HEK293 (cell line): ENCODE results near the gene NRF1.

Source experiments
- ZNF157 ChIP-seq: fragments of 450-650 bp; formaldehyde crosslinking; IDR thresholded peaks from 2 replicates; pipeline ENCODE4 v1.5.1; 2016; ENCODE audit warnings: missing biosample characterization, missing genetic modification characterization
- ZNF23 ChIP-seq: fragments of 450-650 bp; formaldehyde crosslinking; IDR thresholded peaks from 2 replicates; pipeline ENCODE4 v1.5.1; 2016; ENCODE audit warnings: missing biosample characterization, missing genetic modification characterization, borderline replicate concordance
- ZNF423 ChIP-seq: fragments of 450-650 bp; formaldehyde crosslinking; IDR thresholded peaks from 2 replicates; pipeline ENCODE4 v1.5.1; 2016; ENCODE audit warnings: missing biosample characterization, missing genetic modification characterization
- ZNF654 ChIP-seq: fragments of 450-650 bp; formaldehyde crosslinking; IDR thresholded peaks from 2 replicates; pipeline ENCODE4 v1.5.1; 2016; ENCODE audit warnings: low read depth, missing biosample characterization, missing genetic modification characterization
- TF ChIP-seq, protein P1 (sequence below): fragments of 450-650 bp; IDR thresholded peaks from 2 replicates; pipeline ENCODE4 v1.5.1; 2018; ENCODE audit warnings: missing biosample characterization, mild to moderate bottlenecking, missing genetic modification characterization
- TF ChIP-seq, protein P2 (sequence below): fragments of 450-650 bp; formaldehyde crosslinking; IDR thresholded peaks from 2 replicates; pipeline ENCODE4 v1.5.1; 2016; ENCODE audit warnings: missing biosample characterization, missing genetic modification characterization
- TF ChIP-seq, protein P3 (sequence below): fragments of 450-650 bp; formaldehyde crosslinking; IDR thresholded peaks from 2 replicates; pipeline ENCODE4 v1.5.1; 2016; ENCODE audit warnings: missing biosample characterization, missing genetic modification characterization, borderline replicate concordance
- TF ChIP-seq, protein P4 (sequence below): fragments of 450-650 bp; formaldehyde crosslinking; IDR thresholded peaks from 2 replicates; pipeline ENCODE4 v1.5.1; 2016; ENCODE audit warnings: missing biosample characterization, missing genetic modification characterization, low read depth
- TF ChIP-seq, protein P5 (sequence below): IDR thresholded peaks from 2 replicates; pipeline ENCODE4 v1.6.1; 2011; ENCODE audit warnings: mild to moderate bottlenecking, low read depth, low read length, borderline replicate concordance
- TF ChIP-seq, protein P6 (sequence below): fragments of 450-650 bp; formaldehyde crosslinking; IDR thresholded peaks from 2 replicates; pipeline ENCODE4 v1.5.1; 2016; ENCODE audit warnings: missing biosample characterization, missing genetic modification characterization
- TF ChIP-seq, protein P7 (sequence below): fragments of 450-650 bp; formaldehyde crosslinking; IDR thresholded peaks from 2 replicates; pipeline ENCODE4 v1.5.1; 2016; ENCODE audit warnings: missing biosample characterization, missing genetic modification characterization
- TF ChIP-seq, protein P8 (sequence below): fragments of 450-650 bp; formaldehyde crosslinking; conservative IDR thresholded peaks from 2 replicates; pipeline ENCODE4 v1.5.1; 2016; ENCODE audit warnings: low read depth, missing biosample characterization, missing genetic modification characterization
- TF ChIP-seq, protein P9 (sequence below): fragments of 450-650 bp; formaldehyde crosslinking; IDR thresholded peaks from 2 replicates; pipeline ENCODE4 v1.5.0; 2017; ENCODE audit warnings: missing biosample characterization, missing genetic modification characterization, borderline replicate concordance

NRF1 gene

DNA sequence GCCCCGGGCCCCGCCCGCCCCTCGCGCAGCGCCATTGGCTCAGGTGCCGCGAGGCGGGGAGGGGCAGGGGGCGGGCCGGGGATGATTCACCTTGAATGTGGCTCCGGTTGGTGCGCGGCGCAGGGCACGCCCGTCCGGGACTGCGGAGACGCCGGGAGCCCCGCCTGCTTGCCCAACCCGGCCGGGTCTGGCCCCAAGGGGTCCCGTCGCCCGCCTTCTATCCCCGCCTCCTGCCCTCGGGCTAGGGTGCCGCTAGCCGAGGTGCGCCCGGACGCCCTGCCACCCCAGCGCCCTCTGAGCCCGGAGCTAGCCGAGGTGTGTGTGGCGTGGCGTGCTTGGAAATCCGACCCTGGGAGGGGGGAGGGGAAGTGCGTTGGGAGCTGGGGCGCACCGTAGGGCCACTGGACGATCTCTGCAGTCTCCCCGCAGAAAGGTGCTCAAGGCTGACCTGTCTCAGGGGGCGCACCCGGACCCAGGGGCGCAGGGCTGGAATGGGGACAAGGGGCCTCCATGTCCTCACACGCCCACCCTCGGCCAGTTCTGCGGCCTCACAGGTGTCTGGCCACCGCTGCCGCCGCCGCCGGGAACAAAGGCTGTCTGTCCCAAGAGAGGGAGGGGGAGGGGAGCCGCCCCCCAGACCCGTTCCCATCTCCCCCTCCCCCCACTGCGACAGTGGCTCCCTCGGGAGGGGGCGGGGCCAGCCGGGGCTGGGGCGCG is 168.9 kb downstream of the NRF1 start (continued):
- TF ChIP-seq, protein P1, sequence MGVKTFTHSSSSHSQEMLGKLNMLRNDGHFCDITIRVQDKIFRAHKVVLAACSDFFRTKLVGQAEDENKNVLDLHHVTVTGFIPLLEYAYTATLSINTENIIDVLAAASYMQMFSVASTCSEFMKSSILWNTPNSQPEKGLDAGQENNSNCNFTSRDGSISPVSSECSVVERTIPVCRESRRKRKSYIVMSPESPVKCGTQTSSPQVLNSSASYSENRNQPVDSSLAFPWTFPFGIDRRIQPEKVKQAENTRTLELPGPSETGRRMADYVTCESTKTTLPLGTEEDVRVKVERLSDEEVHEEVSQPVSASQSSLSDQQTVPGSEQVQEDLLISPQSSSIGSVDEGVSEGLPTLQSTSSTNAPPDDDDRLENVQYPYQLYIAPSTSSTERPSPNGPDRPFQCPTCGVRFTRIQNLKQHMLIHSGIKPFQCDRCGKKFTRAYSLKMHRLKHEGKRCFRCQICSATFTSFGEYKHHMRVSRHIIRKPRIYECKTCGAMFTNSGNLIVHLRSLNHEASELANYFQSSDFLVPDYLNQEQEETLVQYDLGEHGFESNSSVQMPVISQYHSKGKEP (tag by site-specific recombination), result no peak
- TF ChIP-seq, protein P2, sequence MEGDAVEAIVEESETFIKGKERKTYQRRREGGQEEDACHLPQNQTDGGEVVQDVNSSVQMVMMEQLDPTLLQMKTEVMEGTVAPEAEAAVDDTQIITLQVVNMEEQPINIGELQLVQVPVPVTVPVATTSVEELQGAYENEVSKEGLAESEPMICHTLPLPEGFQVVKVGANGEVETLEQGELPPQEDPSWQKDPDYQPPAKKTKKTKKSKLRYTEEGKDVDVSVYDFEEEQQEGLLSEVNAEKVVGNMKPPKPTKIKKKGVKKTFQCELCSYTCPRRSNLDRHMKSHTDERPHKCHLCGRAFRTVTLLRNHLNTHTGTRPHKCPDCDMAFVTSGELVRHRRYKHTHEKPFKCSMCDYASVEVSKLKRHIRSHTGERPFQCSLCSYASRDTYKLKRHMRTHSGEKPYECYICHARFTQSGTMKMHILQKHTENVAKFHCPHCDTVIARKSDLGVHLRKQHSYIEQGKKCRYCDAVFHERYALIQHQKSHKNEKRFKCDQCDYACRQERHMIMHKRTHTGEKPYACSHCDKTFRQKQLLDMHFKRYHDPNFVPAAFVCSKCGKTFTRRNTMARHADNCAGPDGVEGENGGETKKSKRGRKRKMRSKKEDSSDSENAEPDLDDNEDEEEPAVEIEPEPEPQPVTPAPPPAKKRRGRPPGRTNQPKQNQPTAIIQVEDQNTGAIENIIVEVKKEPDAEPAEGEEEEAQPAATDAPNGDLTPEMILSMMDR (tag by site-specific recombination), result peak; percentile 35; the same call in 1 of the 2 replicates
- TF ChIP-seq, protein P3, sequence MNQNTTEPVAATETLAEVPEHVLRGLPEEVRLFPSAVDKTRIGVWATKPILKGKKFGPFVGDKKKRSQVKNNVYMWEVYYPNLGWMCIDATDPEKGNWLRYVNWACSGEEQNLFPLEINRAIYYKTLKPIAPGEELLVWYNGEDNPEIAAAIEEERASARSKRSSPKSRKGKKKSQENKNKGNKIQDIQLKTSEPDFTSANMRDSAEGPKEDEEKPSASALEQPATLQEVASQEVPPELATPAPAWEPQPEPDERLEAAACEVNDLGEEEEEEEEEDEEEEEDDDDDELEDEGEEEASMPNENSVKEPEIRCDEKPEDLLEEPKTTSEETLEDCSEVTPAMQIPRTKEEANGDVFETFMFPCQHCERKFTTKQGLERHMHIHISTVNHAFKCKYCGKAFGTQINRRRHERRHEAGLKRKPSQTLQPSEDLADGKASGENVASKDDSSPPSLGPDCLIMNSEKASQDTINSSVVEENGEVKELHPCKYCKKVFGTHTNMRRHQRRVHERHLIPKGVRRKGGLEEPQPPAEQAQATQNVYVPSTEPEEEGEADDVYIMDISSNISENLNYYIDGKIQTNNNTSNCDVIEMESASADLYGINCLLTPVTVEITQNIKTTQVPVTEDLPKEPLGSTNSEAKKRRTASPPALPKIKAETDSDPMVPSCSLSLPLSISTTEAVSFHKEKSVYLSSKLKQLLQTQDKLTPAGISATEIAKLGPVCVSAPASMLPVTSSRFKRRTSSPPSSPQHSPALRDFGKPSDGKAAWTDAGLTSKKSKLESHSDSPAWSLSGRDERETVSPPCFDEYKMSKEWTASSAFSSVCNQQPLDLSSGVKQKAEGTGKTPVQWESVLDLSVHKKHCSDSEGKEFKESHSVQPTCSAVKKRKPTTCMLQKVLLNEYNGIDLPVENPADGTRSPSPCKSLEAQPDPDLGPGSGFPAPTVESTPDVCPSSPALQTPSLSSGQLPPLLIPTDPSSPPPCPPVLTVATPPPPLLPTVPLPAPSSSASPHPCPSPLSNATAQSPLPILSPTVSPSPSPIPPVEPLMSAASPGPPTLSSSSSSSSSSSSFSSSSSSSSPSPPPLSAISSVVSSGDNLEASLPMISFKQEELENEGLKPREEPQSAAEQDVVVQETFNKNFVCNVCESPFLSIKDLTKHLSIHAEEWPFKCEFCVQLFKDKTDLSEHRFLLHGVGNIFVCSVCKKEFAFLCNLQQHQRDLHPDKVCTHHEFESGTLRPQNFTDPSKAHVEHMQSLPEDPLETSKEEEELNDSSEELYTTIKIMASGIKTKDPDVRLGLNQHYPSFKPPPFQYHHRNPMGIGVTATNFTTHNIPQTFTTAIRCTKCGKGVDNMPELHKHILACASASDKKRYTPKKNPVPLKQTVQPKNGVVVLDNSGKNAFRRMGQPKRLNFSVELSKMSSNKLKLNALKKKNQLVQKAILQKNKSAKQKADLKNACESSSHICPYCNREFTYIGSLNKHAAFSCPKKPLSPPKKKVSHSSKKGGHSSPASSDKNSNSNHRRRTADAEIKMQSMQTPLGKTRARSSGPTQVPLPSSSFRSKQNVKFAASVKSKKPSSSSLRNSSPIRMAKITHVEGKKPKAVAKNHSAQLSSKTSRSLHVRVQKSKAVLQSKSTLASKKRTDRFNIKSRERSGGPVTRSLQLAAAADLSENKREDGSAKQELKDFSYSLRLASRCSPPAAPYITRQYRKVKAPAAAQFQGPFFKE (tag by site-specific recombination), result no peak
- TF ChIP-seq, protein P4, sequence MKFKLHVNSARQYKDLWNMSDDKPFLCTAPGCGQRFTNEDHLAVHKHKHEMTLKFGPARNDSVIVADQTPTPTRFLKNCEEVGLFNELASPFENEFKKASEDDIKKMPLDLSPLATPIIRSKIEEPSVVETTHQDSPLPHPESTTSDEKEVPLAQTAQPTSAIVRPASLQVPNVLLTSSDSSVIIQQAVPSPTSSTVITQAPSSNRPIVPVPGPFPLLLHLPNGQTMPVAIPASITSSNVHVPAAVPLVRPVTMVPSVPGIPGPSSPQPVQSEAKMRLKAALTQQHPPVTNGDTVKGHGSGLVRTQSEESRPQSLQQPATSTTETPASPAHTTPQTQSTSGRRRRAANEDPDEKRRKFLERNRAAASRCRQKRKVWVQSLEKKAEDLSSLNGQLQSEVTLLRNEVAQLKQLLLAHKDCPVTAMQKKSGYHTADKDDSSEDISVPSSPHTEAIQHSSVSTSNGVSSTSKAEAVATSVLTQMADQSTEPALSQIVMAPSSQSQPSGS (tag by site-specific recombination), result no peak
- TF ChIP-seq, protein P5, sequence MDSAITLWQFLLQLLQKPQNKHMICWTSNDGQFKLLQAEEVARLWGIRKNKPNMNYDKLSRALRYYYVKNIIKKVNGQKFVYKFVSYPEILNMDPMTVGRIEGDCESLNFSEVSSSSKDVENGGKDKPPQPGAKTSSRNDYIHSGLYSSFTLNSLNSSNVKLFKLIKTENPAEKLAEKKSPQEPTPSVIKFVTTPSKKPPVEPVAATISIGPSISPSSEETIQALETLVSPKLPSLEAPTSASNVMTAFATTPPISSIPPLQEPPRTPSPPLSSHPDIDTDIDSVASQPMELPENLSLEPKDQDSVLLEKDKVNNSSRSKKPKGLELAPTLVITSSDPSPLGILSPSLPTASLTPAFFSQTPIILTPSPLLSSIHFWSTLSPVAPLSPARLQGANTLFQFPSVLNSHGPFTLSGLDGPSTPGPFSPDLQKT, result no peak
- peak; percentile 98 for TF ChIP-seq ZNF423 (tag by site-specific recombination)
- no peak for TF ChIP-seq ZNF654 (tag by site-specific recombination)
- TF ChIP-seq, protein P6, sequence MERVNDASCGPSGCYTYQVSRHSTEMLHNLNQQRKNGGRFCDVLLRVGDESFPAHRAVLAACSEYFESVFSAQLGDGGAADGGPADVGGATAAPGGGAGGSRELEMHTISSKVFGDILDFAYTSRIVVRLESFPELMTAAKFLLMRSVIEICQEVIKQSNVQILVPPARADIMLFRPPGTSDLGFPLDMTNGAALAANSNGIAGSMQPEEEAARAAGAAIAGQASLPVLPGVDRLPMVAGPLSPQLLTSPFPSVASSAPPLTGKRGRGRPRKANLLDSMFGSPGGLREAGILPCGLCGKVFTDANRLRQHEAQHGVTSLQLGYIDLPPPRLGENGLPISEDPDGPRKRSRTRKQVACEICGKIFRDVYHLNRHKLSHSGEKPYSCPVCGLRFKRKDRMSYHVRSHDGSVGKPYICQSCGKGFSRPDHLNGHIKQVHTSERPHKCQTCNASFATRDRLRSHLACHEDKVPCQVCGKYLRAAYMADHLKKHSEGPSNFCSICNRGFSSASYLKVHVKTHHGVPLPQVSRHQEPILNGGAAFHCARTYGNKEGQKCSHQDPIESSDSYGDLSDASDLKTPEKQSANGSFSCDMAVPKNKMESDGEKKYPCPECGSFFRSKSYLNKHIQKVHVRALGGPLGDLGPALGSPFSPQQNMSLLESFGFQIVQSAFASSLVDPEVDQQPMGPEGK (tag by site-specific recombination), result peak; percentile 88
- TF ChIP-seq, protein P7, sequence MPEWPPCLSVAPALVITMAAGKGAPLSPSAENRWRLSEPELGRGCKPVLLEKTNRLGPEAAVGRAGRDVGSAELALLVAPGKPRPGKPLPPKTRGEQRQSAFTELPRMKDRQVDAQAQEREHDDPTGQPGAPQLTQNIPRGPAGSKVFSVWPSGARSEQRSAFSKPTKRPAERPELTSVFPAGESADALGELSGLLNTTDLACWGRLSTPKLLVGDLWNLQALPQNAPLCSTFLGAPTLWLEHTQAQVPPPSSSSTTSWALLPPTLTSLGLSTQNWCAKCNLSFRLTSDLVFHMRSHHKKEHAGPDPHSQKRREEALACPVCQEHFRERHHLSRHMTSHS (tag by site-specific recombination), result no peak
- TF ChIP-seq, protein P8, sequence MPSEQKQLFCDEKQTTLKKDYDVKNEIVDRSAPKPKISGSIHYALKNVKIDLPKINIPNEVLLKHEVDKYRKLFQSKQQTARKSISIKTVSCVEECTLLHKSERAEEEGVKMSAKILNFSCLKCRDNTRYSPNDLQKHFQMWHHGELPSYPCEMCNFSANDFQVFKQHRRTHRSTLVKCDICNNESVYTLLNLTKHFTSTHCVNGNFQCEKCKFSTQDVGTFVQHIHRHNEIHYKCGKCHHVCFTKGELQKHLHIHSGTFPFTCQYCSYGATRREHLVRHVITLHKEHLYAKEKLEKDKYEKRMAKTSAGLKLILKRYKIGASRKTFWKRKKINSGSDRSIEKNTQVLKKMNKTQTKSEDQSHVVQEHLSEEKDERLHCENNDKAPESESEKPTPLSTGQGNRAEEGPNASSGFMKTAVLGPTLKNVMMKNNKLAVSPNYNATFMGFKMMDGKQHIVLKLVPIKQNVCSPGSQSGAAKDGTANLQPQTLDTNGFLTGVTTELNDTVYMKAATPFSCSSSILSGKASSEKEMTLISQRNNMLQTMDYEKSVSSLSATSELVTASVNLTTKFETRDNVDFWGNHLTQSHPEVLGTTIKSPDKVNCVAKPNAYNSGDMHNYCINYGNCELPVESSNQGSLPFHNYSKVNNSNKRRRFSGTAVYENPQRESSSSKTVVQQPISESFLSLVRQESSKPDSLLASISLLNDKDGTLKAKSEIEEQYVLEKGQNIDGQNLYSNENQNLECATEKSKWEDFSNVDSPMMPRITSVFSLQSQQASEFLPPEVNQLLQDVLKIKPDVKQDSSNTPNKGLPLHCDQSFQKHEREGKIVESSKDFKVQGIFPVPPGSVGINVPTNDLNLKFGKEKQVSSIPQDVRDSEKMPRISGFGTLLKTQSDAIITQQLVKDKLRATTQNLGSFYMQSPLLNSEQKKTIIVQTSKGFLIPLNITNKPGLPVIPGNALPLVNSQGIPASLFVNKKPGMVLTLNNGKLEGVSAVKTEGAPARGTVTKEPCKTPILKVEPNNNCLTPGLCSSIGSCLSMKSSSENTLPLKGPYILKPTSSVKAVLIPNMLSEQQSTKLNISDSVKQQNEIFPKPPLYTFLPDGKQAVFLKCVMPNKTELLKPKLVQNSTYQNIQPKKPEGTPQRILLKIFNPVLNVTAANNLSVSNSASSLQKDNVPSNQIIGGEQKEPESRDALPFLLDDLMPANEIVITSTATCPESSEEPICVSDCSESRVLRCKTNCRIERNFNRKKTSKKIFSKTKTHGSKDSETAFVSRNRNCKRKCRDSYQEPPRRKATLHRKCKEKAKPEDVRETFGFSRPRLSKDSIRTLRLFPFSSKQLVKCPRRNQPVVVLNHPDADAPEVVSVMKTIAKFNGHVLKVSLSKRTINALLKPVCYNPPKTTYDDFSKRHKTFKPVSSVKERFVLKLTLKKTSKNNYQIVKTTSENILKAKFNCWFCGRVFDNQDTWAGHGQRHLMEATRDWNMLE (tag by site-specific recombination), result no peak
- TF ChIP-seq ZNF157, result no peak
- no peak for TF ChIP-seq ZNF23 (tag by site-specific recombination)
- TF ChIP-seq, protein P9, sequence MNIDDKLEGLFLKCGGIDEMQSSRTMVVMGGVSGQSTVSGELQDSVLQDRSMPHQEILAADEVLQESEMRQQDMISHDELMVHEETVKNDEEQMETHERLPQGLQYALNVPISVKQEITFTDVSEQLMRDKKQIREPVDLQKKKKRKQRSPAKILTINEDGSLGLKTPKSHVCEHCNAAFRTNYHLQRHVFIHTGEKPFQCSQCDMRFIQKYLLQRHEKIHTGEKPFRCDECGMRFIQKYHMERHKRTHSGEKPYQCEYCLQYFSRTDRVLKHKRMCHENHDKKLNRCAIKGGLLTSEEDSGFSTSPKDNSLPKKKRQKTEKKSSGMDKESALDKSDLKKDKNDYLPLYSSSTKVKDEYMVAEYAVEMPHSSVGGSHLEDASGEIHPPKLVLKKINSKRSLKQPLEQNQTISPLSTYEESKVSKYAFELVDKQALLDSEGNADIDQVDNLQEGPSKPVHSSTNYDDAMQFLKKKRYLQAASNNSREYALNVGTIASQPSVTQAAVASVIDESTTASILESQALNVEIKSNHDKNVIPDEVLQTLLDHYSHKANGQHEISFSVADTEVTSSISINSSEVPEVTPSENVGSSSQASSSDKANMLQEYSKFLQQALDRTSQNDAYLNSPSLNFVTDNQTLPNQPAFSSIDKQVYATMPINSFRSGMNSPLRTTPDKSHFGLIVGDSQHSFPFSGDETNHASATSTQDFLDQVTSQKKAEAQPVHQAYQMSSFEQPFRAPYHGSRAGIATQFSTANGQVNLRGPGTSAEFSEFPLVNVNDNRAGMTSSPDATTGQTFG (tag by site-specific recombination), result no peak
